Stimulated activated CD8-positive, alpha-beta memory T cell treated with anti-CD3 and anti-CD28 coated beads, Interleukin-4, amount 100 ng/mL, for 48 hours (primary cell): ENCODE results near the gene STAM.

Source experiments
- DNase-seq: peaks from one replicate; pipeline ENCODE4 v3.0.0-alpha.2; 2020

The STAM gene

DNA sequence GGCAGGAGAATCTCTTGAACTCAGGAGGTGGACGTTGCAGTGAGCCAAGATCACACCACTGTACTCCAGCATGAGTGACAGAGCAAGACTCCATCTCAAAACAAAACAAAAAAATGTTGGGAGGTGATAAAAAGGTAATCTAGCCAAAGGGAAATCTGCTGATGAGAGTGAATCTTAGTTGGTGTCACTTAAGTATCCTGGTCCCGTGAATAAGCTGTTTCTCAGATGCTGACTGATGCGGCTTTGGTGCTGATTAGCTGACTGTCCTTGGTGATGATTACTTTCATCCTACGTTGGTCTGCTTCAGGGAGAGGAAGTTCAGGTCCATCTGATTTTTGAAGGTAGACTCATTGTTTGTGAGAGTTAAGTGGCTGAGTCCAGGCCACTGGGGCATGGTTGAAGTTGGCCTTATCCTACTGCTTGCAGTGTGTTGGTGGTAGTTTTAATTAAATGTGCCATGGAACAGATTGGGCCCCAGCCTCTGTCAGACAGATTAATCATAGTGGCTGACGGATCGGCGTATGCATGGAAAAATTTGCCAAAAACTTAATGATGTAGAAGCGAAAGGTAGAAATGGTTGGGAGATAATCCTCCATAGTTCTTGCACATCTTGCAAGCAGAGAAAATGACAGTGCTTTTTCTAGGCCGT is 90.6 kb downstream of the STAM start:
- DNase-seq = no peak

GRCh38 chr10:17735166-17735941 is 91.4 kb downstream of the STAM start:
- no peak for DNase-seq

DNA sequence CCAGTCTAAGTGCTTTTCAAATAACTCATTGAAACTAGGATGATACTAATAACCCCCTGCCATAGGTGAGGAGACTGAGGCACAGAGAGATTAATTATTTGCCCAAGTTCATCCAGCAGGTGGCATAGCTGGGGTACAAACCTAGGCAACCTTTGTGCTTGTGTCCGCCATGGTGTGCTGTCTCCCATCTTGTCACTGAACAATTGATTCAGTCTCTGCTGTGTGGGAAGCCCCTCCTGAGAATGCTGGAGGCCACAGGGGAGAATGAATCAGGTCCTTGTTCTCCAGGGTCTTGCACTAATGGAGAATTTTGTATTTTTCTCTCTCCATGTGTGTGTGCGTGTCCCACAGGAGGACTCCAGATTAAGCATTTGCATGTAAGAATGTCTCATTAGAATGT is 92.3 kb downstream of the STAM start:
- DNase-seq = no peak

- DNase-seq = no peak
These were observed 93.3 kb downstream of the STAM start for GRCh38 chr10:17737027-17737965.

- no peak for DNase-seq
These were observed 96.7 kb downstream of the STAM start for GRCh38 chr10:17740668-17741067.

DNA sequence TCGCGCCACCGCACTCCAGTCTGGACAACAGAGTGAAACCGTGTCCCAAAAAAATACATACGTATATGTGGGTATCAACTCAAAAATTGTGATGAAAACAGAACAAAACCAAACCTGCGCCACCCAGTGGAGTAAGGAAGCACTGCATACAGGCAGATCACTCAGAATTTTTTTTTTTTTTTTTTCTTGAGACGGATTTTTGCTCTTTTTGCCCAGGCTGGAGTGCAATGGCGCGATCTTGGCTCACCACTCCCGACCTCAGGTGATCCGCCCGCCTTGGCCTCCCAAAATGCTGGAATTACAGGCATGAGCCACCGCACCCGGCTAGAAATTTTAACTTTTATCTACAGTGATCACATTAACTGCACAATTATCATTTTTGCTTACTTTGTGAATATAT is 99.0 kb downstream of the STAM start:
- DNase-seq = peak; percentile 87

GRCh38 chr10:17743437-17743836 is 99.5 kb downstream of the STAM start:
- DNase-seq = no peak

- DNase-seq = no peak
These were observed 100.5 kb downstream of the STAM start for GRCh38 chr10:17744341-17744861.

- DNase-seq = no peak
These were observed 104.1 kb downstream of the STAM start for GRCh38 chr10:17747883-17748550.

- no peak for DNase-seq
These were observed 105.9 kb downstream of the STAM start for GRCh38 chr10:17749890-17750289.

GRCh38 chr10:17751781-17752445 is 108.0 kb downstream of the STAM start, which contains the start of gene TMEM236:
TSS of gene TMEM236 (plus strand) at chr10:17752201. CDS start at chr10:17752296, 95 bp downstream.
- no peak for DNase-seq

DNA sequence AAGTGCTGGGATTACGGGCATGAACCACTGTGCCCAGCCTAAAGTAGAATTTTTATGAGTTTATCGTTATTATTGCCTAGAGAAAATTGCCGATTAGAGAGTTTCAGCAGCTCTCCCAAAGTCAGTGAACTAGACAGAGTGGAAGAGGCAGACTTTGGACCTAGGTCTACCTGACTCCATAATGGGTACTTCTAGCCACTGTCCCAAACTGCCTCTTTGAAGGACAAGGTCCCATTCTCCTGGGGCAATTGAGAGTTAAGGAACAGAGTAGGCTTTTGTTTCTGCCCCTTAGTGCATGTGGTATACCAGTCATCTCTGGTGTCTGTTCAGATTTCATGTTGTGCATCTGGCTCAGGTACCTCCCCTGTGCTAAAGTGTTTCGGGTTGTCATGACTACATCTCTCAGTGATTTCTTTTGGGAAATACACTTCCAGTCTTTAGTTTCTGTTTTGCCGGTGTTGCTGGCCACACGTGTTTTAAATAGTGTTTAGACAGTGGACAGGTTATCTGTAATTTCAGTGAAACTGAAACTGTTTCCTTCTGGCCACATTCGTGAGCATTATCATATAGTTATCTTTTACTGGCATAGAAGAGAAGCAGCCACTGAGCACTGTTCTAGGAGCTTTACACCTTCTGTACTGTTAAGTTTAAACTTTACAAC is 112.7 kb downstream of the STAM start:
- no peak for DNase-seq

GRCh38 chr10:17758200-17758599 is 114.2 kb downstream of the STAM start:
- DNase-seq = no peak

DNA sequence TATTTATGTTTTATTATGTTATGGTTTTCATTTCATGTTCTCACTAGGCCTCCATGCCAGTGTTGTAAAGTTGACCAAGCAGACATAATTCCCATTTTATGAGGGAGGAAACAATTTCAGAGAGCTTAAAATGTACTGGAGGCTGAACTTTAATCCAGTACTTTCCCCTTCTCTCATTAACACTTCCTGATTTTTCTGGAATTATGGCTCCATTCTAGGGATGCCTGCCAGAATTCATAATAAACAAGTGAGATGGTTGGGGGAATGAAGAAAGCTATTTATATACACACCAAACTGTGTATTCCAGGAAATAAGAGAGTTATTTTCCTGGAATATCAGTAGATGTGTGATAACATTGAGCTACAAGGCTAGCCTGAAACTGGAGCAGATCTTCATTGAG is 114.9 kb downstream of the STAM start:
- DNase-seq = no peak

GRCh38 chr10:17764142-17764541 is 120.2 kb downstream of the STAM start:
- no peak for DNase-seq

GRCh38 chr10:17765602-17766001 is 121.7 kb downstream of the STAM start:
- no peak for DNase-seq
